PFSK-1 (cell line): ENCODE data around the gene GAS5.

ENCODE experiments used
- FOXP2 ChIP-seq: optimal IDR thresholded peaks from 2 replicates; pipeline ENCODE3; 2011; ENCODE audit warnings: borderline replicate concordance, control low read depth, inconsistent platforms; ENCODE audit not compliant: insufficient read depth; ENCODE audit errors: extremely low read length, extremely low read depth
- POLR2AphosphoS5 ChIP-seq: IDR thresholded peaks from 2 replicates; pipeline ENCODE4 v1.6.1; 2012; ENCODE audit warnings: low read depth, mild to moderate bottlenecking, control low read depth, low read length, moderate library complexity
- REST ChIP-seq, 2 experiments: IDR thresholded peaks; 2 replicates each; pipeline versions ENCODE4 v1.6.1 to v1.8.0; 2011 to 2012; ENCODE audit warnings: low read depth in 2 of 2, low read length in 2 of 2, control low read depth in 1 of 2, inconsistent platforms in 1 of 2, mild to moderate bottlenecking in 1 of 2, moderate library complexity in 1 of 2; ENCODE audit not compliant: insufficient read depth in 1 of 2
- SIN3A ChIP-seq: IDR thresholded peaks from 2 replicates; pipeline ENCODE4 v1.6.1; 2012; ENCODE audit warnings: mild to moderate bottlenecking, low read length, moderate library complexity, borderline replicate concordance; ENCODE audit not compliant: insufficient read depth
- TAF1 ChIP-seq: IDR thresholded peaks from 2 replicates; pipeline ENCODE4 v1.6.1; 2012; ENCODE audit warnings: low read length, control low read depth, borderline replicate concordance; ENCODE audit not compliant: insufficient read depth

Gene GAS5

GRCh38 chr1:173856014-173856413 is 11.8 kb downstream of the GAS5 start:
- TF ChIP-seq SIN3A: no peak
- TF ChIP-seq TAF1: no peak
- TF ChIP-seq REST (IDR thresholded peaks at IDR 0.05; ENCODE audit: insufficient read depth in 1 of 2, low read depth in 2 of 2, low read length in 2 of 2): no peak
- no peak for TF ChIP-seq FOXP2
- no peak for TF ChIP-seq POLR2AphosphoS5

- TF ChIP-seq FOXP2 (no peak), TAF1 (no peak), SIN3A (peak; percentile 69), REST (IDR thresholded peaks at IDR 0.05; ENCODE audit: insufficient read depth in 1 of 2, low read depth in 2 of 2, low read length in 2 of 2) (no peak; a peak in 1 of 4 replicates), POLR2AphosphoS5 (no peak)
Observed at GRCh38 chr1:173853074-173853473, 14.7 kb downstream of the GAS5 start.

- TF ChIP-seq SIN3A (no peak), REST (IDR thresholded peaks at IDR 0.05; ENCODE audit: insufficient read depth in 1 of 2, low read depth in 2 of 2, low read length in 2 of 2) (no peak), TAF1 (no peak), POLR2AphosphoS5 (no peak)
Observed at GRCh38 chr1:173852105-173852504, 15.7 kb downstream of the GAS5 start.

GRCh38 chr1:173832748-173833147 is 35.0 kb downstream of the GAS5 start:
- TF ChIP-seq FOXP2: no peak
- TF ChIP-seq TAF1: no peak
- no peak for TF ChIP-seq POLR2AphosphoS5
- no peak for TF ChIP-seq REST (IDR thresholded peaks at IDR 0.05; ENCODE audit: insufficient read depth in 1 of 2, low read depth in 2 of 2, low read length in 2 of 2)
- no peak for TF ChIP-seq SIN3A

- TF ChIP-seq POLR2AphosphoS5 (no peak), SIN3A (no peak), TAF1 (no peak), FOXP2 (no peak), REST (IDR thresholded peaks at IDR 0.05; ENCODE audit: insufficient read depth in 1 of 2, low read depth in 2 of 2, low read length in 2 of 2) (no peak)
Observed at GRCh38 chr1:173827611-173828010, 40.2 kb downstream of the GAS5 start.
